ENCODE measurements around the gene AGPS. TPM values are rescaled to one million over a fixed set of nuclear protein-coding genes. Genes with fewer than 3 reads are reported as not detected.
"Not testable (repeated sequence)": the region's sequence is repeated elsewhere in the genome, so short reads cannot be mapped to it uniquely, and the experiment has no call there.

AGPS gene
- total RNA-seq, 4 donors from 2014 or later, result 20.2 to 34.0 (median 25.5) TPM

DNA sequence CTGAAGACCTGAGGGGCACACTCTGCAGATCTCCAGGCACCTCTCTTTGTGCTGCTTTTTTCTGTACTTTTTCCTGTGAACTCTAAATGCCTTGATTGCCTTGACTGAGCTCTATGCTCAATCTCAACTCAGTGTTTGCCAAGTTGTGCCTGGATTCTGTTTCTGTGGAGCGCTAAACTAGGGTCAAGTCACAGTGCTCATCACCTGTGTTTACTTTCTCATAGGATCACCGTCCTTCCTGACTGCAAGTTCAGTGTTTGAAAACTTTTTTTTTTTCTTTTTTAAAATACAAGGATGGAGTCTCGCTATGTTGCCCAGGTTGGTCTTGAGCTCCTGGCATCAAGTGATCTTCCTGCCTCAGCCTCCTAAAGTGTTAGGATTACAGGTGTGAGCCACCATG is 62.6 kb downstream of the AGPS start:
- DNase-seq, result no peak
- WGBS, 2 donors, result 93 to 94% methylated on average over 3 of the region's 3 CpGs
- Histone ChIP-seq H3K36me3 (peaks cover 0 to 47% (median 0%) of the 10 kb centered on the region in 3 donors), H3K9me3 (no peaks in the 10 kb centered on the region), H3K27ac (no peak overlapping the region), H3K4me3 (no peak overlapping the region), H3K27me3 (no peaks in the 10 kb centered on the region), H3K4me1 (no peaks in the 10 kb centered on the region)
- TF ChIP-seq, protein P1, sequence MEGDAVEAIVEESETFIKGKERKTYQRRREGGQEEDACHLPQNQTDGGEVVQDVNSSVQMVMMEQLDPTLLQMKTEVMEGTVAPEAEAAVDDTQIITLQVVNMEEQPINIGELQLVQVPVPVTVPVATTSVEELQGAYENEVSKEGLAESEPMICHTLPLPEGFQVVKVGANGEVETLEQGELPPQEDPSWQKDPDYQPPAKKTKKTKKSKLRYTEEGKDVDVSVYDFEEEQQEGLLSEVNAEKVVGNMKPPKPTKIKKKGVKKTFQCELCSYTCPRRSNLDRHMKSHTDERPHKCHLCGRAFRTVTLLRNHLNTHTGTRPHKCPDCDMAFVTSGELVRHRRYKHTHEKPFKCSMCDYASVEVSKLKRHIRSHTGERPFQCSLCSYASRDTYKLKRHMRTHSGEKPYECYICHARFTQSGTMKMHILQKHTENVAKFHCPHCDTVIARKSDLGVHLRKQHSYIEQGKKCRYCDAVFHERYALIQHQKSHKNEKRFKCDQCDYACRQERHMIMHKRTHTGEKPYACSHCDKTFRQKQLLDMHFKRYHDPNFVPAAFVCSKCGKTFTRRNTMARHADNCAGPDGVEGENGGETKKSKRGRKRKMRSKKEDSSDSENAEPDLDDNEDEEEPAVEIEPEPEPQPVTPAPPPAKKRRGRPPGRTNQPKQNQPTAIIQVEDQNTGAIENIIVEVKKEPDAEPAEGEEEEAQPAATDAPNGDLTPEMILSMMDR (IDR thresholded peaks at IDR 0.05), result no peak
- TF ChIP-seq POLR2A (IDR thresholded peaks at IDR 0.05), result no peak
- intact Hi-C loops (cut with DNase I), result no loop called here

- intact Hi-C loops (cut with DNase I); H3K9me3 ChIP-seq; H3K4me3 ChIP-seq; H3K4me1 ChIP-seq; H3K27ac ChIP-seq; DNase-seq; H3K27me3 ChIP-seq: not testable (repeated sequence)
- WGBS, 2 donors, result 80 to 100% methylated on average over 1 of the region's 1 CpG
- H3K36me3 ChIP-seq, result peaks cover 0 to 50% (median 0%) of the 10 kb centered on the region in 3 donors
Measured at GRCh38 chr2:177459756-177460155, 67.2 kb downstream of the AGPS start.

GRCh38 chr2:177460973-177461585 is 68.5 kb downstream of the AGPS start:
- Histone ChIP-seq H3K4me1 (no peaks in the 10 kb centered on the region), H3K36me3 (peaks cover 0 to 50% (median 0%) of the 10 kb centered on the region in 3 donors), H3K9me3 (peaks cover 0 to 6% (median 4%) of the 10 kb centered on the region in 3 donors), H3K27me3 (no peaks in the 10 kb centered on the region), H3K27ac (no peak overlapping the region), H3K4me3 (no peak overlapping the region)
- intact Hi-C loops (cut with DNase I), result no loop called here
- WGBS, 2 donors, result 77 to 86% methylated on average over 5 of the region's 5 CpGs
- no peak for DNase-seq
- no peak for TF ChIP-seq POLR2A (IDR thresholded peaks at IDR 0.05)
- TF ChIP-seq, protein P1 (IDR thresholded peaks at IDR 0.05), result no peak

DNA sequence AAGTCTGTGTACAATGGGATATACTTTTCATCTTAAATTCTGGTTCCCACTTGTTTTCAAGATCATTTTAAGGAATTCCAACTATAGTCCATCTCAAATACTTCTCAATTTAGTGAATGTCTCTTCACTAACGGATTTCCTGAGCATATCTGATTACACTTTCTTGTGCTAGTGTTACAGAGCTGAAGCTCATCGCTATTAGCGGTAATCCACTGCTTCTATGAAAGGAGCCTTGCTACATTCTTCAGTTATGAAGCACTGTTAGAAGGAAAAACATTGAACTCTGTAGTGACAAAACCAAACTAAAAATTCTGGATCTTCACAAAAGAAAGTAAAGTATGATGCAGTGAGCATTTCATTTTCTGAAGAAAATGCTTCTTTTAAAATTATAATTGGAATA is 72.0 kb downstream of the AGPS start:
- TF ChIP-seq POLR2A (IDR thresholded peaks at IDR 0.05), result no peak
- TF ChIP-seq, protein P1 (IDR thresholded peaks at IDR 0.05), result no peak
- peaks cover 0 to 52% (median 0%) of the 10 kb centered on the region in 3 donors for H3K36me3 ChIP-seq
- no peak overlapping the region for H3K27ac ChIP-seq
- peaks cover 0 to 6% (median 4%) of the 10 kb centered on the region in 3 donors for H3K9me3 ChIP-seq
- DNase-seq, result no peak
- H3K27me3 ChIP-seq, result no peaks in the 10 kb centered on the region
- intact Hi-C loops (cut with DNase I), result no loop called here
- H3K4me3 ChIP-seq, result no peak overlapping the region
- H3K4me1 ChIP-seq, result no peaks in the 10 kb centered on the region
- WGBS, 2 donors, result 86 to 93% methylated on average over 3 of the region's 3 CpGs

DNA sequence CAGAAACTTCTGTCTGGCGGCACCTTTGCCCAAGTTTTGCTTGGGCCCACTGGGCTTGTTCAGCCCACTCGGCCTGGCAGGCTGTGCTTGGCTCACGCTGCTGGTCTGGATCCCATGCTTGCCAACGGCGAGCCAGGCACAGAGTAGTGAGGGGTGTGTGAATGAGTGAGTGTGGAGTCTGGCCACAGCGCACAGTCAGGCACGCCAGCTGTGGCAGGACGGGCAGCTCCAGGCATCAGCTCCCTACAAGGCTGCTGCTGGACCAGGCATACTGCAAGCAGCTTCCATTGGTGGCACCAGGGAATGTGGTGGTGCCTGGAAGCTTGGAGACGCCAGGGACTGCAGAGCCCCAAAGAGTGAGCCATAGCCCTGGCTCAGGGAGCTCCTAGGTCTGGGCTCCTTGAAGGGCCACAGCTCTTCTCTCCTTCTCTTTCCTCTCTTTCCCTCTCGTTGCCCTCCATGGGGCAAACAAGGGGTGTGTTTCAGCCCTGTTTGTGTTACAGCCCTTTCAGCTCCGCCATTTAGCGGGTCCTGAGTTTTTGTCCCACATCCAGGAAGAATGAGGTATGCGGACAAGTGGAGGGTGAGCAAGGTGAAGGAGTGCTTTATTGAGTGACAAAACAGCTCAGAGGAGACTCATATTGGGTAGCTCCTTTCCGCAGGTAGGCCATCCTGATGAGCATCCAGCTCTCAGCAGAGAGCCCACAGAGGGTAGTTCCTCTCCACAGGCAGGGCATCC is 73.0 kb downstream of the AGPS start:
- Histone ChIP-seq H3K4me3 (no peak overlapping the region), H3K4me1 (no peaks in the 10 kb centered on the region), H3K27me3 (no peaks in the 10 kb centered on the region), H3K9me3 (peaks cover 0 to 6% (median 4%) of the 10 kb centered on the region in 3 donors), H3K36me3 (peaks cover 0 to 62% (median 0%) of the 10 kb centered on the region in 3 donors), H3K27ac (no peak overlapping the region)
- TF ChIP-seq, protein P1 (IDR thresholded peaks at IDR 0.05), result no peak
- TF ChIP-seq POLR2A (IDR thresholded peaks at IDR 0.05), result no peak
- WGBS, 2 donors, result 94 to 100% methylated on average over 3 to 7 of the region's 14 CpGs
- DNase-seq, result no peak
- intact Hi-C loops (cut with DNase I), result no loop called here
